Measurements from ENCODE around the gene CEP72. TPM values are rescaled to one million over a fixed set of nuclear protein-coding genes. Genes with fewer than 3 reads are reported as not detected.

The CEP72 gene
- total RNA-seq, 1 experiment from 2014 or later, result 14.6 TPM

- no peak overlapping the region for H3K4me3 ChIP-seq (ENCODE audit: low read length)
- no peak for DNase-seq
- no peak overlapping the region for H3K9ac ChIP-seq (ENCODE audit: low read length)
- H3K4me2 ChIP-seq (ENCODE audit: low read depth, low read length, poor library complexity, severe bottlenecking), result no peak overlapping the region
- no peaks in the 10 kb centered on the region for H3K27me3 ChIP-seq (ENCODE audit: low read length)
- H3K9me3 ChIP-seq (ENCODE audit: low read length), result no peaks in the 10 kb centered on the region; the same call in 1 of the 2 replicates
- H3K36me3 ChIP-seq (ENCODE audit: insufficient read depth, low read length), result peaks cover 28% of the 10 kb centered on the region
- no peak overlapping the region for H3K27ac ChIP-seq (ENCODE audit: low read length)
- no peaks in the 10 kb centered on the region for H3K4me1 ChIP-seq (ENCODE audit: low read length)
- H3K9me2 ChIP-seq (replicated peaks; ENCODE audit: insufficient read depth, low read length), result no peaks in the 10 kb centered on the region
- H3K79me2 ChIP-seq (ENCODE audit: low read length), result peaks cover 34% of the 10 kb centered on the region
- H2AFZ ChIP-seq (ENCODE audit: low read length), result no peak overlapping the region
- H4K20me1 ChIP-seq (ENCODE audit: insufficient read depth, low read depth, low read length), result no peaks in the 10 kb centered on the region
Measured at GRCh38 chr5:620152-620551, 8.0 kb downstream of the CEP72 start.

- no peaks in the 10 kb centered on the region for H3K9me3 ChIP-seq (ENCODE audit: low read length)
- no peak overlapping the region for H3K4me3 ChIP-seq (ENCODE audit: low read length)
- no peaks in the 10 kb centered on the region for H3K27me3 ChIP-seq (ENCODE audit: low read length)
- H3K4me1 ChIP-seq (ENCODE audit: low read length), result no peaks in the 10 kb centered on the region
- DNase-seq, result no peak
- H3K27ac ChIP-seq (ENCODE audit: low read length), result no peak overlapping the region
- no peaks in the 10 kb centered on the region for H4K20me1 ChIP-seq (ENCODE audit: insufficient read depth, low read depth, low read length)
- peaks cover 22% of the 10 kb centered on the region for H3K36me3 ChIP-seq (ENCODE audit: insufficient read depth, low read length)
- H3K4me2 ChIP-seq (ENCODE audit: low read depth, low read length, poor library complexity, severe bottlenecking), result no peak overlapping the region
- no peaks in the 10 kb centered on the region for H3K9me2 ChIP-seq (replicated peaks; ENCODE audit: insufficient read depth, low read length)
- no peak overlapping the region for H2AFZ ChIP-seq (ENCODE audit: low read length)
- no peak overlapping the region for H3K9ac ChIP-seq (ENCODE audit: low read length)
- H3K79me2 ChIP-seq (ENCODE audit: low read length), result peaks cover 31% of the 10 kb centered on the region
Measured at GRCh38 chr5:620586-621180, 8.5 kb downstream of the CEP72 start.

GRCh38 chr5:621341-621761 lies 9.2 kb downstream of the CEP72 start:
- Histone ChIP-seq H3K4me1 (ENCODE audit: low read length) (no peaks in the 10 kb centered on the region), H3K9me3 (ENCODE audit: low read length) (no peaks in the 10 kb centered on the region), H4K20me1 (ENCODE audit: insufficient read depth, low read depth, low read length) (no peaks in the 10 kb centered on the region), H3K9me2 (replicated peaks; ENCODE audit: insufficient read depth, low read length) (no peaks in the 10 kb centered on the region), H3K36me3 (ENCODE audit: insufficient read depth, low read length) (peaks cover 27% of the 10 kb centered on the region), H3K9ac (ENCODE audit: low read length) (no peak overlapping the region), H3K27me3 (ENCODE audit: low read length) (no peaks in the 10 kb centered on the region), H3K27ac (ENCODE audit: low read length) (no peak overlapping the region), H2AFZ (ENCODE audit: low read length) (no peak overlapping the region), H3K4me3 (ENCODE audit: low read length) (no peak overlapping the region), H3K79me2 (ENCODE audit: low read length) (peaks cover 30% of the 10 kb centered on the region), H3K4me2 (ENCODE audit: low read depth, low read length, poor library complexity, severe bottlenecking) (no peak overlapping the region)
- DNase-seq, result no peak

GRCh38 chr5:622359-622758 lies 10.2 kb downstream of the CEP72 start:
- H3K27ac ChIP-seq (ENCODE audit: low read length), result no peak overlapping the region
- H3K9ac ChIP-seq (ENCODE audit: low read length), result no peak overlapping the region
- H2AFZ ChIP-seq (ENCODE audit: low read length), result no peak overlapping the region
- H3K27me3 ChIP-seq (ENCODE audit: low read length), result no peaks in the 10 kb centered on the region
- H3K9me2 ChIP-seq (replicated peaks; ENCODE audit: insufficient read depth, low read length), result no peaks in the 10 kb centered on the region
- peaks cover 20% of the 10 kb centered on the region for H3K79me2 ChIP-seq (ENCODE audit: low read length)
- H3K4me1 ChIP-seq (ENCODE audit: low read length), result peaks cover 7% of the 10 kb centered on the region
- H3K4me2 ChIP-seq (ENCODE audit: low read depth, low read length, poor library complexity, severe bottlenecking), result no peak overlapping the region
- H3K9me3 ChIP-seq (ENCODE audit: low read length), result no peaks in the 10 kb centered on the region
- H4K20me1 ChIP-seq (ENCODE audit: insufficient read depth, low read depth, low read length), result no peaks in the 10 kb centered on the region
- H3K4me3 ChIP-seq (ENCODE audit: low read length), result no peak overlapping the region
- no peak for DNase-seq
- peaks cover 33% of the 10 kb centered on the region for H3K36me3 ChIP-seq (ENCODE audit: insufficient read depth, low read length)

GRCh38 chr5:622946-623522 lies 10.9 kb downstream of the CEP72 start:
- Histone ChIP-seq H3K36me3 (ENCODE audit: insufficient read depth, low read length) (peaks cover 40% of the 10 kb centered on the region), H3K9ac (ENCODE audit: low read length) (no peak overlapping the region), H3K4me2 (ENCODE audit: low read depth, low read length, poor library complexity, severe bottlenecking) (no peak overlapping the region), H3K27me3 (ENCODE audit: low read length) (no peaks in the 10 kb centered on the region), H3K9me2 (replicated peaks; ENCODE audit: insufficient read depth, low read length) (no peaks in the 10 kb centered on the region), H3K4me3 (ENCODE audit: low read length) (no peak overlapping the region), H3K27ac (ENCODE audit: low read length) (no peak overlapping the region), H3K4me1 (ENCODE audit: low read length) (peaks cover 14% of the 10 kb centered on the region), H3K79me2 (ENCODE audit: low read length) (peaks cover 18% of the 10 kb centered on the region), H2AFZ (ENCODE audit: low read length) (no peak overlapping the region), H3K9me3 (ENCODE audit: low read length) (no peaks in the 10 kb centered on the region), H4K20me1 (ENCODE audit: insufficient read depth, low read depth, low read length) (no peaks in the 10 kb centered on the region)
- no peak for DNase-seq

GRCh38 chr5:623531-623930 lies 11.4 kb downstream of the CEP72 start:
- no peak for DNase-seq
- Histone ChIP-seq H4K20me1 (ENCODE audit: insufficient read depth, low read depth, low read length) (no peaks in the 10 kb centered on the region), H3K27me3 (ENCODE audit: low read length) (no peaks in the 10 kb centered on the region), H3K4me2 (ENCODE audit: low read depth, low read length, poor library complexity, severe bottlenecking) (no peak overlapping the region), H3K4me1 (ENCODE audit: low read length) (peaks cover 19% of the 10 kb centered on the region), H3K9me3 (ENCODE audit: low read length) (no peaks in the 10 kb centered on the region), H3K9ac (ENCODE audit: low read length) (no peak overlapping the region), H3K36me3 (ENCODE audit: insufficient read depth, low read length) (peaks cover 41% of the 10 kb centered on the region), H3K9me2 (replicated peaks; ENCODE audit: insufficient read depth, low read length) (no peaks in the 10 kb centered on the region), H2AFZ (ENCODE audit: low read length) (no peak overlapping the region), H3K4me3 (ENCODE audit: low read length) (no peak overlapping the region), H3K79me2 (ENCODE audit: low read length) (peaks cover 15% of the 10 kb centered on the region), H3K27ac (ENCODE audit: low read length) (no peak overlapping the region)

- H3K36me3 ChIP-seq (ENCODE audit: insufficient read depth, low read length), result peaks cover 36% of the 10 kb centered on the region
Measured at GRCh38 chr5:624118-624950, 12.2 kb downstream of the CEP72 start.

GRCh38 chr5:624951-625230 lies 12.8 kb downstream of the CEP72 start:
- Histone ChIP-seq H4K20me1 (ENCODE audit: insufficient read depth, low read depth, low read length) (no peaks in the 10 kb centered on the region), H3K79me2 (ENCODE audit: low read length) (peaks cover 20% of the 10 kb centered on the region), H3K4me3 (ENCODE audit: low read length) (no peak overlapping the region), H3K36me3 (ENCODE audit: insufficient read depth, low read length) (peaks cover 31% of the 10 kb centered on the region), H3K9me2 (replicated peaks; ENCODE audit: insufficient read depth, low read length) (no peaks in the 10 kb centered on the region), H2AFZ (ENCODE audit: low read length) (no peak overlapping the region), H3K9ac (ENCODE audit: low read length) (no peak overlapping the region), H3K4me2 (ENCODE audit: low read depth, low read length, poor library complexity, severe bottlenecking) (no peak overlapping the region), H3K4me1 (ENCODE audit: low read length) (peaks cover 26% of the 10 kb centered on the region), H3K27ac (ENCODE audit: low read length) (no peak overlapping the region), H3K9me3 (ENCODE audit: low read length) (no peaks in the 10 kb centered on the region), H3K27me3 (ENCODE audit: low read length) (no peaks in the 10 kb centered on the region)
- no peak for DNase-seq

More at GRCh38 chr5:624118-624950, 12.2 kb downstream of the CEP72 start:
- H2AFZ ChIP-seq (ENCODE audit: low read length), result no peak overlapping the region
- H3K27me3 ChIP-seq (ENCODE audit: low read length), result no peaks in the 10 kb centered on the region
- H3K4me2 ChIP-seq (ENCODE audit: low read depth, low read length, poor library complexity, severe bottlenecking), result no peak overlapping the region
- H3K9me2 ChIP-seq (replicated peaks; ENCODE audit: insufficient read depth, low read length), result no peaks in the 10 kb centered on the region
- no peak overlapping the region for H3K4me3 ChIP-seq (ENCODE audit: low read length)
- no peaks in the 10 kb centered on the region for H3K9me3 ChIP-seq (ENCODE audit: low read length)
- H4K20me1 ChIP-seq (ENCODE audit: insufficient read depth, low read depth, low read length), result no peaks in the 10 kb centered on the region
- H3K79me2 ChIP-seq (ENCODE audit: low read length), result peaks cover 20% of the 10 kb centered on the region
- no peak overlapping the region for H3K9ac ChIP-seq (ENCODE audit: low read length)
- H3K4me1 ChIP-seq (ENCODE audit: low read length), result peaks cover 26% of the 10 kb centered on the region
- DNase-seq, result no peak
- H3K27ac ChIP-seq (ENCODE audit: low read length), result no peak overlapping the region
